Peyer's patch (tissue), 4 donors: ENCODE results near the gene NOB1. TPM values are rescaled to one million over a fixed set of nuclear protein-coding genes. Genes with fewer than 3 reads are reported as not detected.

Source experiments
- DNase-seq, 3 donors: peaks; one replicate each; pipeline ENCODE4 v3.0.0-alpha.2; 2017 to 2019
- H3K27ac ChIP-seq, 4 donors: fragments of 200-600 bp; sonication (generic); one replicate each; pipeline ENCODE4 v1.5.1; 2016 to 2019
- H3K27me3 ChIP-seq, 2 donors: fragments of 200-600 bp; sonication (generic); one replicate each; pipeline ENCODE4 v1.5.1; 2019
- H3K36me3 ChIP-seq, 3 donors: fragments of 200-600 bp; sonication (generic); one replicate each; pipeline ENCODE4 v1.5.1; 2016 to 2019
- H3K4me1 ChIP-seq, 4 donors: fragments of 200-600 bp; sonication (generic); one replicate each; pipeline ENCODE4 v1.5.1; 2016 to 2019
- H3K4me3 ChIP-seq, 4 donors: fragments of 200-600 bp; sonication (generic); 1 replicate in 3 of 4; 2 replicates in 1 of 4; pipeline ENCODE4 v1.5.1; 2016 to 2019; ENCODE audit warnings: mild to moderate bottlenecking in 1 of 4
- H3K9me3 ChIP-seq, 4 donors: fragments of 200-600 bp; sonication (generic); one replicate each; pipeline ENCODE4 v1.5.1; 2016 to 2019; ENCODE audit warnings: mild to moderate bottlenecking in 1 of 4
- POLR2A ChIP-seq, 2 donors: fragments of 450-650 bp; IDR thresholded peaks; one replicate each; pipeline ENCODE4 v1.5.1; 2017; ENCODE audit warnings: antibody characterized with exemption in 2 of 2, mild to moderate bottlenecking in 2 of 2, moderate library complexity in 2 of 2
- total RNA-seq, 4 donors: library from RNA; depleted of rRNA; stranded (reverse); fragments of >200 nt; gene quantifications; one replicate each; pipeline ENCODE4 v1.1.0, GENCODE V29; 2016
- TF ChIP-seq, protein P1 (sequence below), 6 experiments: fragments of 450-650 bp in 4 of 6; fragments of 200-600 bp in 2 of 6; sonication (generic) in 1 of 6; IDR thresholded peaks; one replicate each; pipeline ENCODE4 v1.5.1; 2017 to 2019; ENCODE audit warnings: antibody characterized with exemption in 6 of 6, mild to moderate bottlenecking in 3 of 6, moderate library complexity in 1 of 6

Gene NOB1
- total RNA-seq, 4 donors from 2014 or later = 13.5 to 37.1 (median 27.7) TPM

DNA sequence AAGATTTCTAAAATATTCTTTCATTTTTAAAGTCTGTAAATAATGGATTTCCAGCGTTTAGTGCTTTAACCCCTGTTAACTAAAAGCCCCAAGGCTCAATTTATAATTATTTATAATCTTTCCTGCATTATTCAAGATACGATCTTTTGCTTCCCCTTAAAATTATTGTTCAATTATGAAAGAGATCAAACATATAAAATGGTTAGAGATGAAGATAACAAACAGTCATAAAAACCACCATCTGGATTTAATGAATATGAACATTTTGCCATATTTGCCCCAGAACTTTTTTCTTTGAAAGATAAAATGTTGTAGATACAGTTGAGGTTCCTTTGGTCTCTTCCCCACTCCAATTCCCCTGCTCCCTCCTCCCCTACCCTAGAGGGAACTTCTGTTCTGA, 25.0 kb upstream of the NOB1 start:
- no peak for TF ChIP-seq POLR2A (IDR thresholded peaks at IDR 0.05)
- TF ChIP-seq, protein P1, sequence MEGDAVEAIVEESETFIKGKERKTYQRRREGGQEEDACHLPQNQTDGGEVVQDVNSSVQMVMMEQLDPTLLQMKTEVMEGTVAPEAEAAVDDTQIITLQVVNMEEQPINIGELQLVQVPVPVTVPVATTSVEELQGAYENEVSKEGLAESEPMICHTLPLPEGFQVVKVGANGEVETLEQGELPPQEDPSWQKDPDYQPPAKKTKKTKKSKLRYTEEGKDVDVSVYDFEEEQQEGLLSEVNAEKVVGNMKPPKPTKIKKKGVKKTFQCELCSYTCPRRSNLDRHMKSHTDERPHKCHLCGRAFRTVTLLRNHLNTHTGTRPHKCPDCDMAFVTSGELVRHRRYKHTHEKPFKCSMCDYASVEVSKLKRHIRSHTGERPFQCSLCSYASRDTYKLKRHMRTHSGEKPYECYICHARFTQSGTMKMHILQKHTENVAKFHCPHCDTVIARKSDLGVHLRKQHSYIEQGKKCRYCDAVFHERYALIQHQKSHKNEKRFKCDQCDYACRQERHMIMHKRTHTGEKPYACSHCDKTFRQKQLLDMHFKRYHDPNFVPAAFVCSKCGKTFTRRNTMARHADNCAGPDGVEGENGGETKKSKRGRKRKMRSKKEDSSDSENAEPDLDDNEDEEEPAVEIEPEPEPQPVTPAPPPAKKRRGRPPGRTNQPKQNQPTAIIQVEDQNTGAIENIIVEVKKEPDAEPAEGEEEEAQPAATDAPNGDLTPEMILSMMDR (IDR thresholded peaks at IDR 0.05) = no peak
- DNase-seq = no peak
- Histone ChIP-seq H3K27me3 (no peaks in the 10 kb centered on the region), H3K36me3 (peaks cover 0 to 22% (median 0%) of the 10 kb centered on the region in 3 donors), H3K27ac (no peak overlapping the region), H3K9me3 (no peaks in the 10 kb centered on the region), H3K4me1 (no peaks in the 10 kb centered on the region), H3K4me3 (no peak overlapping the region)

DNA sequence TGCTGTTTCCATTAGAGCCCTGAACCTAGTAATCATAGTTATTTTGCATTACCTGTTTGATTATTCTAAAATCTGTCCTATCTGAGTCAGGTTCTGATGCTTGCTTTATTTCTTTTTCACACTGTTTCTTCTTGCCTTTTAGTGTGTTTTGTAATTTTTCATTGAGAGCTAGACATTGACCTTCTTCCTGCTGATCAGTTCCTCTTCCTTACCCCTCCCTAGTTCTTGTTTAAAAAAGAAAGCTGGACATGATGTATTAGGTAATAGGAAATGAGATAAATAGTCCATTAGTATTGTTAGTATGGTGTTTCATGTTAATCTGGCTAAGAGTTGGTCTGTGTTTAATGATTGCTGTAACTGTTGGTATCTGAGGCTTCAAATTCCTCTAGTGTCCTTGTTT, 20.8 kb upstream of the NOB1 start:
- DNase-seq = no peak
- H3K4me1 ChIP-seq = peaks cover 0 to 14% (median 5%) of the 10 kb centered on the region in 4 donors
- no peak overlapping the region for H3K4me3 ChIP-seq
- no peaks in the 10 kb centered on the region for H3K27me3 ChIP-seq
- peaks cover 0 to 18% (median 0%) of the 10 kb centered on the region in 3 donors for H3K36me3 ChIP-seq
- no peak overlapping the region for H3K27ac ChIP-seq
- H3K9me3 ChIP-seq = no peaks in the 10 kb centered on the region
- no peak for TF ChIP-seq POLR2A (IDR thresholded peaks at IDR 0.05)
- TF ChIP-seq, protein P1 (IDR thresholded peaks at IDR 0.05) = no peak

DNA sequence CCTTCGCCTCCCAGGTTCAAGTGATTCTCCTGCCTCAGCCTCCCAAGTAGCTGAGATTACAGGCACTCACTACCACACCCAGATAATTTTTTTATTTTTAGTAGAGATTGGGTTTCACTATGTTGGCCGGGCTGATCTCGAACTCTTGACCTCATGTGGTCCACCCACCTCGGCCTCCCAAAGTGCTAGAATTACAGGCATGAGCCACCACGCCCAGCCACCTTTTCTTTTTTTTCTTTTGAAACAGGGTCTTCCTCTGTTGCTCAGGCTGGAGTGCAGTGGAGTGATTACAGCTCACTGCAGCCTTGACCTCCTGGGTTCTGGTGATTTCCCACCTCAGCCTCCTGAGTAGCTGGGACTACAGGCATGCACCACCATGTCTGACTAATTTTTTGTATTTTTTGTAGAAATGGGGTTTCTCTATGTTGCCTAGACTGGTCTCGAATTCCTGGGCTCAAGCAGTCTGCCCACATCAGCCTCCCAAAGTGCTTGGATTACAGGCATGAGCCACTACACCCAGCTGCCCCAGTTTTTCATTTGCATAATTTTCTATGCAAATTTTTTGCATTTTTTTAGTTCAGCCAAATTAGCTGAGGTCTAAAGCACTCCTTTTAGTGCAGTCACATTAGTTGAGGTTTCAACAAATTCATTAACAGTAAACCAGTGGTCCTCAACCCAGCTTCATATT, 18.7 kb upstream of the NOB1 start:
- Histone ChIP-seq H3K27ac (no peak overlapping the region), H3K9me3 (no peaks in the 10 kb centered on the region), H3K4me3 (no peak overlapping the region), H3K27me3 (no peaks in the 10 kb centered on the region), H3K36me3 (peaks cover 0 to 9% (median 0%) of the 10 kb centered on the region in 3 donors), H3K4me1 (peaks cover 0 to 14% (median 5%) of the 10 kb centered on the region in 4 donors)
- TF ChIP-seq, protein P1 (IDR thresholded peaks at IDR 0.05) = no peak
- no peak for TF ChIP-seq POLR2A (IDR thresholded peaks at IDR 0.05)
- DNase-seq = no peak

DNA sequence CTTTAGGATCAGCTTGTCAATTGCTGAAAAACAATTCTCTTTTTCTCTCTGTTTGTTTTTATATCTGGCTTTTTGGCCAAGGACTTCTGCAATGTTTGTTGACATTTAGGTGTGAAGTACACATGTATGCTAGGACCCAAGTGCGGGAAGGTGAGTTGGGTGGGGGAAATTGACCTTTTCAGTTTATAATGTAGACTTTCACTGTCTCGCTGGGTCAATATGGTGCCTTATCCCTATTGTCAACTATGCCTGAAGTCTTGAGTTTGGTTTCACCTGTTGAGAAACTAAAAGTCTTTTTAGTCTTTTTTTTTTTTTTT, 16.9 kb upstream of the NOB1 start:
- TF ChIP-seq POLR2A (IDR thresholded peaks at IDR 0.05) = no peak
- TF ChIP-seq, protein P1 (IDR thresholded peaks at IDR 0.05) = no peak
- DNase-seq = no peak
- H3K4me1 ChIP-seq = peaks cover 0 to 14% (median 5%) of the 10 kb centered on the region in 4 donors

DNA sequence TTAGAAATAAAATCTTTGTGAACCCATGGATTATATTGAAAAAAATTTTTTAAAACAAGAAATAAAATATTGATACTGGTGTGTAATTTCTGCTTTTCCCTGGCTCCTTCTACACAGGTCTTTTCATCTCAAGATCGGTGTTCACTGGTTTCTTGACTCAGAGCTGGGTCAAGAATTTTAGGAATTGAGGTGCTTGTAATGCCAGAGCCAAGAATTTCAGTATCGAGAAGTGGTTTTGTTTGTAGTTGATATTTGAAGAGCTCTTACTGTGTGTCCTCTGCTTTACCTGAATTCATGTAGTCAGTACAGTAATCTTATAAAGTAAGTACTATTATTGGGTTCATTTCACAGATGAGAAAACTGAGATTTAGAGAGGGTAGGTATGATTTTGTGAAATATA, 14.7 kb upstream of the NOB1 start:
- H3K36me3 ChIP-seq = no peaks in the 10 kb centered on the region
- peaks cover 0 to 14% (median 5%) of the 10 kb centered on the region in 4 donors for H3K4me1 ChIP-seq
- no peak for TF ChIP-seq POLR2A (IDR thresholded peaks at IDR 0.05)
- H3K4me3 ChIP-seq = no peak overlapping the region
- no peak overlapping the region for H3K27ac ChIP-seq
- H3K9me3 ChIP-seq = no peaks in the 10 kb centered on the region
- DNase-seq = no peak
- no peaks in the 10 kb centered on the region for H3K27me3 ChIP-seq

More for the DNA sequence above, 16.9 kb upstream of the NOB1 start:
- Histone ChIP-seq H3K27me3 (no peaks in the 10 kb centered on the region), H3K4me3 (no peak overlapping the region), H3K9me3 (no peaks in the 10 kb centered on the region), H3K36me3 (peaks cover 0 to 6% (median 0%) of the 10 kb centered on the region in 3 donors), H3K27ac (no peak overlapping the region)

DNA sequence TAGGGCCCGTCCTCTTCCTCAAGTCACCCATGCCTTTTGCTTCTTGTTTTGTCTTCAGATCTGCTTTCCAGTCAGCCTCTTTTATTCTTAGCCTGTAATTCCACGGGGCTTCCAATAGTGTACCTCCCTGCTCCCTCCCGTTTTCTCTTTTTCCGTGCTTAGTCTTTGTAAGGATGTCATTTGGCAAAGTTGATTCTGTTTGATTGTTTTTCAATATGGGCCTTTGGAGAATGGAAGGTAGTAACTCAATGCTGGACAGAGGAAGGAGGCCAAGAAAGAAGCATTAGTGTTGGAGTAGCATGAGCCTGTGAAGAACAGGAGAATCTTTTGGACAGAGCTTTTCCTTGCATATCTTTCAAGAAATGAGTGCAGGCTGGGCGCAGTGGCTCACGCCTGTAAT, 13.9 kb upstream of the NOB1 start:
- TF ChIP-seq POLR2A (IDR thresholded peaks at IDR 0.05) = no peak
- TF ChIP-seq, protein P1 (IDR thresholded peaks at IDR 0.05) = no peak
- DNase-seq = no peak
- Histone ChIP-seq H3K36me3 (no peaks in the 10 kb centered on the region), H3K27me3 (no peaks in the 10 kb centered on the region), H3K27ac (no peak overlapping the region), H3K4me3 (no peak overlapping the region), H3K9me3 (no peaks in the 10 kb centered on the region), H3K4me1 (peaks cover 0 to 16% (median 5%) of the 10 kb centered on the region in 4 donors)
